Activated CD4-positive, alpha-beta memory T cell treated with anti-CD3 and anti-CD28 coated beads, Interleukin-2, amount 10 ng/mL, durations not matched to agents 7 days and 5 days (primary cell): ENCODE results near the gene SIAH1. TPM values are rescaled to one million over a fixed set of nuclear protein-coding genes. Genes with fewer than 3 reads are reported as not detected.
A peak's percentile ranks its signal among the peaks of the same experiment; 100 is the strongest.
"Not testable (repeated sequence)": the region's sequence is repeated elsewhere in the genome, so short reads cannot be mapped to it uniquely, and the experiment has no call there.

Experiments used
- CTCF ChIA-PET: fragments of 350-600 bp; sonication (Branson Sonifier 250); formaldehyde crosslinking; loops from one replicate; lab custom pipeline; 2021; ENCODE audit warnings: antibody characterized with exemption, inconsistent platforms; lab: Charles Lee
- POLR2A ChIA-PET: fragments of 350-600 bp; sonication (Branson Sonifier 250); formaldehyde crosslinking; loops from one replicate; lab custom pipeline; 2021; ENCODE audit warnings: antibody characterized with exemption; lab: Charles Lee
- DNase-seq: peaks from one replicate; pipeline ENCODE4 v3.0.0-alpha.2; 2020
- H3K27ac Mint-ChIP-seq: one replicate; pipeline ENCODE4 v1.8.0; 2021; ENCODE audit warnings: mild to moderate bottlenecking, mixed read lengths
- H3K27me3 Mint-ChIP-seq: one replicate; pipeline ENCODE4 v1.8.0; 2021; ENCODE audit warnings: mixed read lengths
- H3K36me3 Mint-ChIP-seq: one replicate; pipeline ENCODE4 v1.8.0; 2021; ENCODE audit warnings: low read depth, mixed read lengths
- H3K4me1 Mint-ChIP-seq: one replicate; pipeline ENCODE4 v1.8.0; 2021; ENCODE audit warnings: mixed read lengths
- H3K4me3 Mint-ChIP-seq: one replicate; pipeline ENCODE4 v1.8.0; 2021; ENCODE audit warnings: mild to moderate bottlenecking, mixed read lengths
- H3K9me3 Mint-ChIP-seq: one replicate; pipeline ENCODE4 v1.8.0; 2021; ENCODE audit warnings: mixed read lengths
- total RNA-seq, 2 experiments: library from RNA; stranded (reverse); gene quantifications; one replicate each; pipeline ENCODE4 v1.2.3, GENCODE V29; 2021

Gene SIAH1
- total RNA-seq, 2 experiments from 2014 or later = 16.1 to 16.5 TPM

DNA sequence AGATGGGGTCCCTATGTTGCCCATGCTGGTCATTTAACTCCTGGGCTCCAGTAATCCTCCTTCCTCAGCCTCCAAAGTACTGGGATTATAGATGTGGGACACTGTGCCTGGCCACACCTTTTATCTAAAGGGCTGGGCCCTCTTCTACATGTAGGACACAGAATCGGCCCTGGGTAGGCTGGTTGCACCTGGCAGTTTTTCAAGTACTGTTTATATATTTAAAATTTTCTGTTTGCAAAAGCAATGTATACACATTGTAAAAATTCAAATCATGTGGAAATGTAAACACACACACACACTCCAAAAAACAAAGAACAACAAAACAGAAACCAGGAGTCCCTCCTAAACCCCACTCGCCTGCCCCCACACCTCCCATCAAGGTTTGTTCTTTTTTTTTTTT lies 28.1 kb upstream of the SIAH1 start:
- ChIA-PET POLR2A (no interaction called here), CTCF (no interaction called here)
- no peaks in the 10 kb centered on the region for H3K36me3 Mint-ChIP-seq
- H3K27me3 Mint-ChIP-seq = peaks cover 3% of the 10 kb centered on the region
- H3K27ac Mint-ChIP-seq = no peak overlapping the region
- peaks cover 7% of the 10 kb centered on the region for H3K4me1 Mint-ChIP-seq
- no peaks in the 10 kb centered on the region for H3K9me3 Mint-ChIP-seq
- H3K4me3 Mint-ChIP-seq = no peak overlapping the region
- DNase-seq = no peak

DNA sequence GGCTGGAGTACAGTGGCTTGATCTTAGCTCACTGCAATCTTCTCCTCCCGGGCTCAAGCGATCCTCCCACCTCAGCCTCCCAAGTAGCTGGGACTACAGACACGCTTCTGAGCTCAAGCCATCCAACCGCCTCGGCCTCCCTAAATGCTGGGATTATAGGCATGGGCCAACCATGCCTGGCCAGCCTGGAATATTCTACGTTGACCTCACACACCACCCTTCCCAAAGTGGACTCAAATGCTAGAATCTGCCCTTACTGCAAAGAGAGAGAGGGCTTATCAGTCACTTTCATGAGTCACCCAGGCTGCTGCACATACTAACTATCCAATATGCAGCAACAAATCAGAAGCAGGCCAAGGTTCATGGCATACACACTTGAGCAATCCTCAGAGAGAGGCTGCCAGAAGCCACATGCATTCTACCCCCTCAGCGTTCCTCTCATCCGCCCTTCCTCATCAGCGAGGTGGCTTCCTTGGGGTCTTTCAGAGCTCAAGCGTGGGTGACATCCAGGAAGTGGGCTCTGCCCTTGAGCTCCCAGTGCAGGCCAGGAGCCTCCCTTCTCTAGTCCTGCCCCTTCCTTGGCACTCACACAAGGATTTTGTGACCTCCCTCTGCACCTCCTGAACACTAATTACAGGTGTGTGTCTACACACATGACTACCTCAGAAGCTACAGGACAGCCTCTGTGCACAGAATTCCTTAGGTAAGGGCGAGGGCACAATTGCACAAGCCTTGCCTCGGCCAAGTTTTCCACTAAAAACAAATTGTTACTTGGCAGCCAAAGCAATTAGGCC lies 24.8 kb upstream of the SIAH1 start:
- Mint-ChIP-seq H3K27ac (no peak overlapping the region), H3K4me1 (peaks cover 7% of the 10 kb centered on the region), H3K36me3 (no peaks in the 10 kb centered on the region), H3K9me3 (no peaks in the 10 kb centered on the region), H3K4me3 (no peak overlapping the region), H3K27me3 (peaks cover 6% of the 10 kb centered on the region)
- DNase-seq = no peak
- ChIA-PET POLR2A (no interaction called here), CTCF (interaction anchor here (0.7 kb wide), 1 partner anchor 1433 kb away, joined by 5 read pairs; no protein-coding TSS in a partner anchor)

DNA sequence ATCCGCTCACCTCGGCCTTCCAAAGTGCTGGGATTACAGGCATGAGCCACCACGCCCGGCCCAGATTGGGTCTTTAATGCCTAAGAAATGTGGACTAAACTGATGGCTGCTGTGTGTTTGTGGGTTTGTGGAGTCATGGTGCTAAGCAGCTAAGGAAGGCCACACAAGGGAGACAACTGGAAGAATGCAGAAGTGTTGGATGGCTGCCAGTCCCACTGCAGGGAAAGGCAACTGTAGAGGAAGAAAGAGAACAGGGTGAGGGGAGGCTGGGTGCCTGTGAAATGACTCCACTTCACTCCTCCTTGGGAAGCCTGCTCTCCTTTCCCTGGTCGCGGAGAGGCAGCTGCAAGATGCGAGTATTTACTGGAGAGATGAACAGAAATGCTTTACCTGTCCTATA lies 23.5 kb upstream of the SIAH1 start:
- Mint-ChIP-seq H3K27me3 (peaks cover 6% of the 10 kb centered on the region), H3K4me3 (no peak overlapping the region), H3K4me1 (peaks cover 4% of the 10 kb centered on the region), H3K9me3 (no peaks in the 10 kb centered on the region), H3K36me3 (no peaks in the 10 kb centered on the region), H3K27ac (no peak overlapping the region)
- no peak for DNase-seq
- ChIA-PET CTCF (no interaction called here), POLR2A (no interaction called here)

- Mint-ChIP-seq H3K27ac (no peak overlapping the region), H3K4me3 (no peak overlapping the region), H3K9me3 (no peaks in the 10 kb centered on the region), H3K27me3 (peaks cover 6% of the 10 kb centered on the region), H3K36me3 (no peaks in the 10 kb centered on the region), H3K4me1 (peaks cover 6% of the 10 kb centered on the region)
- DNase-seq = no peak
- ChIA-PET POLR2A (no interaction called here), CTCF (no interaction called here)
These were observed 20.7 kb upstream of the SIAH1 start for GRCh38 chr16:48405907-48406306.

- no peaks in the 10 kb centered on the region for H3K9me3 Mint-ChIP-seq
- no peak overlapping the region for H3K27ac Mint-ChIP-seq
- ChIA-PET POLR2A (no interaction called here), CTCF (no interaction called here)
- DNase-seq = no peak
- H3K27me3 Mint-ChIP-seq = peaks cover 6% of the 10 kb centered on the region
- H3K4me3 Mint-ChIP-seq = no peak overlapping the region
- no peaks in the 10 kb centered on the region for H3K36me3 Mint-ChIP-seq
- peaks cover 6% of the 10 kb centered on the region for H3K4me1 Mint-ChIP-seq
These were observed 19.9 kb upstream of the SIAH1 start for GRCh38 chr16:48405153-48405552.

GRCh38 chr16:48402547-48402946 lies 17.3 kb upstream of the SIAH1 start:
- H3K27ac Mint-ChIP-seq, H3K36me3 Mint-ChIP-seq, H3K4me1 Mint-ChIP-seq, H3K27me3 Mint-ChIP-seq, DNase-seq, POLR2A ChIA-PET, H3K4me3 Mint-ChIP-seq, CTCF ChIA-PET, H3K9me3 Mint-ChIP-seq: not testable (repeated sequence)

DNA sequence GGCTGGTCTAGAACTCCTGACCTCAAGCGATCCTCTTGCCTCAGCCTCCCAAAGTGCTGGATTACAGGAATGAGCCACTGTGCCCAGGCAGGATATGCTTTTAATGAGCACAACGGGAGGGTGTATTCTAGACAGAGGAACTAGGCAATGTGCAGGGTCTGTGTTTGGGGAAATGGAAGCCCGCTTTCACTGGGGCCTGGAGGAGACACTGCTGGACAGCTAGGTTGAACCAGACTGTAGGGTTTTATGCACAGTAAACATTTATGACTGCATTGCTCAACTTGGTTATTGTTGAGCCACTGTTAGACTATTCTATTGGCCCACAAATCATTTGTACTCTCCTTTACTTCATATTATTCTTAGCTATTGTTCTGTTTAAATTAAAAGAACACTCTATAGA lies 10.2 kb upstream of the SIAH1 start:
- no peak for DNase-seq
- H3K36me3 Mint-ChIP-seq = no peaks in the 10 kb centered on the region
- ChIA-PET POLR2A (interaction anchor here (1.7 kb wide), 1 partner anchor 29 kb away, joined by 5 read pairs; no protein-coding TSS in a partner anchor), CTCF (interaction anchor here (0.7 to 0.8 kb wide), 2 partner anchors 29 to 235 kb away, joined by 3 to 4 read pairs; no protein-coding TSS in a partner anchor)
- H3K27me3 Mint-ChIP-seq = no peaks in the 10 kb centered on the region
- peaks cover 13% of the 10 kb centered on the region for H3K4me1 Mint-ChIP-seq
- H3K9me3 Mint-ChIP-seq = no peaks in the 10 kb centered on the region
- no peak overlapping the region for H3K4me3 Mint-ChIP-seq
- no peak overlapping the region for H3K27ac Mint-ChIP-seq

DNA sequence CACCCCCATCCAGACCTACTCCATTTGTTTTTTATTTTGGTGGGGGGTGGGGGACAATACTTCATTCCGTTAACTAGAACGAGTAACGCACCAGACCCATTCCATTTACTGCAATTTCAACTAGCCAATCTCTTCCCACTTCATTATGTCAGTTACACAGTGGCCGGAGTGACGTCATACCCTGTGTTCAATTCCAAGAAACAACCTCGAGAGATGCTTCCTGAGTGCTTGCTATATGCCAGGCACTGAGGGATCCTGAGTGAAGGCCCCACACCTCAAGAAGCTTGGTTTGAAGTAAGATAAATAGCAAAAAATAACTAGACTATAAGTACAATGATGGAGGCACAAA lies 9.1 kb upstream of the SIAH1 start:
- ChIA-PET POLR2A (interaction anchor here (1.7 kb wide), 2 partner anchors 9 to 28 kb away, joined by 5 to 11 read pairs; partner anchors contain the start of gene SIAH1), CTCF (interaction anchor here (1.0 kb wide), 1 partner anchor 11 kb away, joined by 3 read pairs; no protein-coding TSS in a partner anchor)
- H3K4me3 Mint-ChIP-seq = no peak overlapping the region
- H3K4me1 Mint-ChIP-seq = peaks cover 13% of the 10 kb centered on the region
- DNase-seq = no peak
- peak overlapping the region; percentile 63 for H3K27ac Mint-ChIP-seq
- no peaks in the 10 kb centered on the region for H3K9me3 Mint-ChIP-seq
- no peaks in the 10 kb centered on the region for H3K27me3 Mint-ChIP-seq
- H3K36me3 Mint-ChIP-seq = no peaks in the 10 kb centered on the region

GRCh38 chr16:48393485-48394354 lies 8.5 kb upstream of the SIAH1 start:
- H3K4me1 Mint-ChIP-seq = peaks cover 13% of the 10 kb centered on the region
- DNase-seq = no peak
- peak overlapping the region; percentile 63 for H3K27ac Mint-ChIP-seq
- H3K9me3 Mint-ChIP-seq = no peaks in the 10 kb centered on the region
- no peak overlapping the region for H3K4me3 Mint-ChIP-seq
- no peaks in the 10 kb centered on the region for H3K27me3 Mint-ChIP-seq
- CTCF ChIA-PET = interaction anchor here (0.7 to 1.0 kb wide), 4 partner anchors 10 to 236 kb away, joined by 3 read pairs; no protein-coding TSS in a partner anchor
- POLR2A ChIA-PET = interaction anchor here (1.7 kb wide), 2 partner anchors 8 to 27 kb away, joined by 5 to 11 read pairs; partner anchors contain the start of gene SIAH1
- H3K36me3 Mint-ChIP-seq = no peaks in the 10 kb centered on the region

- Mint-ChIP-seq H3K36me3 (no peaks in the 10 kb centered on the region), H3K9me3 (no peaks in the 10 kb centered on the region), H3K27me3 (no peaks in the 10 kb centered on the region), H3K4me1 (peaks cover 13% of the 10 kb centered on the region), H3K4me3 (no peak overlapping the region), H3K27ac (no peak overlapping the region)
- CTCF ChIA-PET = no interaction called here
- POLR2A ChIA-PET = no interaction called here
- no peak for DNase-seq
These were observed 7.2 kb upstream of the SIAH1 start for GRCh38 chr16:48392407-48392806.

DNA sequence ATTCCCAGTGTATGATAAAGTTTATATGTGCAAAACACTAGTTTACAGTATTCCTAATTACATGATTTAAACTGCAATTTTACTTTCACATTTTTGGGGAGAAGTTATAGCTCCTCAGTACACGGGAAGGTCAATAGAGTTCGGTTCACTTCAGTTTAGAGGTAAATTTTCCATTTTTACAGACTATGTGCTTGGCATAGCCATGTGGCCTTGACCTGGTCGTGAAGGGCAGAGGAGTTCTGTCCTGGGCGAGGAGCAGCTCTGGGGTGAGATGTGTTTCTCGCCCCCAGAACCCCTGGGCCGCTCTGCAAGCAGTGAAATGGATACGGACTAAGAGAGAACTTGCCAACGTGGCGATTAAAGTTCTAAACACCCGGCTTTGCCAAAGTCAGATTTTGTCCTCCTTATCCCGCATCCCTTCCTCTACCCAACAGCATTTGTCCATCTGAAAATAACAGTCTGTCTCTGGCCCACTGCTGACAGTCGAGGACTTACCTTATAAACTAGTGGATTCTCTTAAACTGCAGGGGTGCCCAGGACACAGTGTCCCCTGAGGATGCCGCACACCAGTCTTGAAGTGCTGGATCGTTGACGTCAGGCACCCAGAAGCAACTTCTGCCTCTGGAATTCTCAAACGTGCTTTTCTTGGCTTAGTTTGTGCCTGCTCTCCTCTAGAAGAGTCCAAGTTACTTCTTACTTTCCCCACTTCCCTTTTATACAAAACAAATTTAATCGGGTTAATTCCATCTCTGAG lies 1.5 kb upstream of the SIAH1 start:
- H3K4me3 Mint-ChIP-seq = no peak overlapping the region
- H3K36me3 Mint-ChIP-seq = peaks cover 7% of the 10 kb centered on the region
- no peaks in the 10 kb centered on the region for H3K9me3 Mint-ChIP-seq
- DNase-seq = no peak
- ChIA-PET CTCF (interaction anchor here (1.0 to 1.1 kb wide), 2 partner anchors 232 to 237 kb away, joined by 3 read pairs; no protein-coding TSS in a partner anchor), POLR2A (interaction anchor here (1.9 to 4.0 kb wide), 2 partner anchors 22 to 151 kb away, joined by 4 to 79 read pairs; no protein-coding TSS in a partner anchor)
- H3K27ac Mint-ChIP-seq = no peak overlapping the region
- H3K27me3 Mint-ChIP-seq = no peaks in the 10 kb centered on the region
- peaks cover 16% of the 10 kb centered on the region for H3K4me1 Mint-ChIP-seq

DNA sequence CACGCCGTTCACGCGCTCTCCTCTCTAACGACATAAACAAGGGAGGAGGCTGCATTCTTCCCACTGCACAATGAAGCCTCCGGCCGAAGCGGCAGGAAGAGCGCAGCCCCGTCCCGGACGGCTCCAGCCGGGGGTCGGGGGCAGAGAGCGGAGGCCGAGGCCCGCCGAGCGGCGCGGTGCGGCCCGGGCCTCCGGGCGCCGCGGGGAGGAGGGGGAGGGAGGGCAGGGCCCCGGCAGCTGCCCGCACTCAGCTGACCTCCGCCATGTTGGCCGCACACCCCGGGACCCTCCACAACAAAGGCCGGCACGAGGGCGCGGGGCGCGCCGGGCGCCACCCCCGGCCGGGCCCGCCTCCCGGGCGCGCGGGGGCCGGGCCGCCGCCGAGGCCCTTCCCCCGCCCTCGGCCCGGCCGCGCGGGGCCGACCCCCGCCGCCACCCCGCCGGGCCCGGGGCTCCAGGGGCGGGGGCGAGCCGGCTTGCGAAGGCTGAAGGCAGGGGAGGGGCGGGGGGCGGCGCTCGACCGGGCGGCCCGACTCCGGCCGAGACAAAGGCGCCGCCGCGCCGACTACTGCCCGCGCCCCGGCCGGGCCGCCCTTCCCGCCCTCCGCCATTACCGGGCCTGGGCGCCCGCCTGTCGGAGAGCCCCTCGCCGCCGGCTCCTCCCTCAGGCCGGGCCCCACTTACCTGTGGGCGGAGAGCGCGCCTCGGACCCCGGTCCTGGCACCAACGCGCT lies 527 bp downstream of the SIAH1 start:
- ChIA-PET POLR2A (interaction anchor here (0.8 to 4.0 kb wide), 21 partner anchors 9 to 246 kb away, joined by 3 to 79 read pairs (median 5); partner anchors contain the start of genes LONP2 and N4BP1), CTCF (interaction anchor here (0.8 to 2.1 kb wide), 7 partner anchors 18 to 246 kb away, joined by 3 to 8 read pairs (median 5); no protein-coding TSS in a partner anchor)
- Mint-ChIP-seq H3K27ac (peak overlapping the region; percentile 71), H3K4me3 (peak overlapping the region; percentile 88), H3K36me3 (peaks cover 7% of the 10 kb centered on the region), H3K4me1 (peaks cover 27% of the 10 kb centered on the region), H3K27me3 (no peaks in the 10 kb centered on the region), H3K9me3 (no peaks in the 10 kb centered on the region)
- peak; percentile 32 for DNase-seq
